Fibroblast of lung (primary cell): ENCODE results near the gene LECT2. TPM values are rescaled to one million over a fixed set of nuclear protein-coding genes. Genes with fewer than 3 reads are reported as not detected.

Source experiments
- DNase-seq, 2 donors: peaks; one replicate each; pipeline versions ENCODE4 v3.0.0 to v3.0.0-alpha.2; 2010; ENCODE audit warnings: low read depth in 2 of 2
- H2AFZ ChIP-seq: 2 replicates; pipeline ENCODE4 v1.5.1; 2012; ENCODE audit warnings: low read length, control low read depth, inconsistent platforms
- H3K27ac ChIP-seq: 2 replicates; pipeline ENCODE4 v1.5.1; 2011; ENCODE audit warnings: low read length, control low read depth; ENCODE audit not compliant: insufficient read depth
- H3K27me3 ChIP-seq: 2 replicates; pipeline ENCODE4 v1.5.1; 2011; ENCODE audit warnings: mild to moderate bottlenecking, low read length; ENCODE audit not compliant: control insufficient read depth, insufficient read depth
- H3K36me3 ChIP-seq: 2 replicates; pipeline ENCODE4 v1.5.1; 2011; ENCODE audit warnings: low read length; ENCODE audit not compliant: control insufficient read depth, insufficient read depth
- H3K4me1 ChIP-seq: 2 replicates; pipeline ENCODE4 v1.5.1; 2011; ENCODE audit warnings: low read length; ENCODE audit not compliant: control insufficient read depth, insufficient read depth; ENCODE audit errors: extremely low read depth
- H3K4me2 ChIP-seq: 2 replicates; pipeline ENCODE4 v1.5.1; 2011; ENCODE audit warnings: low read length, control low read depth; ENCODE audit not compliant: insufficient read depth; ENCODE audit errors: extremely low read depth
- H3K4me3 ChIP-seq, 4 experiments: fragments of 200-600 bp in 1 of 4; sonication (generic) in 1 of 4; replicated peaks in 1 of 4; 2 replicates each; pipeline ENCODE4 v1.5.1; 2011 to 2016; ENCODE audit warnings: low read length in 4 of 4, low read depth in 3 of 4, mild to moderate bottlenecking in 3 of 4, control low read depth in 2 of 4, inconsistent platforms in 1 of 4, mixed read lengths in 1 of 4; ENCODE audit not compliant: insufficient read depth in 1 of 4; ENCODE audit errors: control extremely low read depth in 1 of 4
- H3K79me2 ChIP-seq: 2 replicates; pipeline ENCODE4 v1.5.1; 2012; ENCODE audit warnings: mild to moderate bottlenecking, low read length, inconsistent platforms; ENCODE audit not compliant: control insufficient read depth, insufficient read depth
- H3K9ac ChIP-seq: 2 replicates; pipeline ENCODE4 v1.5.1; 2011; ENCODE audit warnings: mild to moderate bottlenecking, low read length, control low read depth; ENCODE audit not compliant: insufficient read depth
- H3K9me3 ChIP-seq: 2 replicates; pipeline ENCODE4 v1.5.1; 2012; ENCODE audit warnings: low read depth, low read length; ENCODE audit not compliant: control insufficient read depth, insufficient read depth
- H4K20me1 ChIP-seq: 2 replicates; pipeline ENCODE4 v1.5.1; 2011; ENCODE audit warnings: low read length; ENCODE audit not compliant: control insufficient read depth, insufficient read depth; ENCODE audit errors: extremely low read depth
- EZH2 ChIP-seq: IDR thresholded peaks from 2 replicates; pipeline ENCODE4 v1.5.1; 2012; ENCODE audit warnings: low read length, control low read depth, mild to moderate bottlenecking; ENCODE audit errors: missing control alignments
- polyA plus RNA-seq, 2 donors: library from polyadenylated mRNA; depleted of rRNA in 1 of 2; stranded (reverse) in 1 of 2; unstranded in 1 of 2; fragments of >200 nt; gene quantifications; 2 replicates each; pipeline ENCODE4 v1.2.1, GENCODE V29; 2011 to 2012; ENCODE audit warnings: missing spikeins in 1 of 2
- total RNA-seq: library from RNA; depleted of rRNA; stranded (reverse); fragments of >200 nt; gene quantifications from 2 replicates; pipeline ENCODE4 v1.2.1, GENCODE V29; 2014
- TF ChIP-seq, protein P1 (sequence below), 2 donors: IDR thresholded peaks in 1 of 2; conservative IDR thresholded peaks in 1 of 2; 1 replicate in 1 of 2; 2 replicates in 1 of 2; pipeline ENCODE4 v1.5.1; 2011 to 2012; ENCODE audit warnings: low read length in 2 of 2, control low read depth in 1 of 2, inconsistent platforms in 1 of 2, low read depth in 1 of 2, mild to moderate bottlenecking in 1 of 2

The LECT2 gene
- total and polyA plus RNA-seq, 2 donors (not counting 1 experiment from before 2014, with no cell fraction given) = not detected

DNA sequence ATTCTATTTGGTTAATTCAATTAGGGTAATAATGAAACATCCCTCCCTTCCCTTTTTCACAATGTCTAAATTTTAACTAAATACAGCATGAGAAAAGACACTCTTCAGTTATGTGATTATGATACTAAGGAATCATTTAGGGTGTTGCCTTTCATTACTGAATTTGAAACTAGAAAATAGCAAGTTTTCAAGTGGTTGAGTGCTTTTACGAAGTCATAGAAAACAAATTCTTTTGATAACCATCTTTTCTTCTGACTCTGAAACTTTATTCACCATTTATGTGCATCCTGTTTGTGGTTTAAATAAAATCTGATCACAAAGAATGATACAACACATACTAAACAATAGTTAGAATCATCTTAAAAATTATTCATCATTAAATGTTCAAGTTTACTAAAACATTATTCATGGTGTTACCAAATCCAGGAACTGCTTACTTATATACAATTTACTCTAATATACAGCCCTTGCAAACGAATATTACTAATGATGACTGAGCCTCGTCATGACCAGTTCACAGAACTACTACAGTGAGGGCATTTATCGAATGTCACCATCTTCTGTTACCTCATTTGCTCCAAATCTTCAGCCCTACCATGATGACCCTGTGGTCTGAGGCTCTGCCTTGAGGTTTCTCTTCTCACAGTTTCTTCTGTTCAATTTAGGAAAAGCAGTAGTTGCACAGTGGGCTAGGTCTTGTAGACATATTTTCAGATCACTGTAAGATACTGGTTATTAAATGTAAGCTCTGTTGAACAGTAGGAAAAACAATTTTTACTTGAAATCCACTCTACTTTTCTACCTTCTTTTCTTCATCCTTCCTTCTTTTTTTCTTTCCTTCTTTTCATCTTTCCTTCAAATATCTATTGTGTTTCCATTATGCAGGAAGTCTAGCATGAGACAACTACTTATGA lies 40.8 kb downstream of the LECT2 start:
- no peak for DNase-seq
- peaks cover 1% of the 10 kb centered on the region for H3K27me3 ChIP-seq
- H2AFZ ChIP-seq = no peak overlapping the region

DNA sequence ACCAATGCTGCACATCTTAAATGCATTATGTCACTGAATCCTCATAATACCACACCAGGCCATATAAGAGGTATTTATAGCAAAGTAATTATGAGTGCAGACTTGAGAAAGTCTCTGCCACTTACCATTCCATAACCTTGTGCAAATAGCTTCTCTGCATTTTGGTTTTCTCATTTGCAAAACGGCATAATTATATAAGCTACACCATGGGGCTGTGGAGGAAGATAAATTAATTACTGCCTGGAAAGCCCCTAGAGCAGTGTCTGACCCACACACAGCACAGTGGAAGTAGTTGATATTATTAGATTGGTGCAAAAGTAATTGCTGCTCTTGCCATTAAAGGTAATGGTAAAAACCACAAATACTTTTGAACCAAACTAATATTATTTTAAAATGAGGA lies 49.6 kb downstream of the LECT2 start:
- TF ChIP-seq EZH2 = no peak
- TF ChIP-seq, protein P1, sequence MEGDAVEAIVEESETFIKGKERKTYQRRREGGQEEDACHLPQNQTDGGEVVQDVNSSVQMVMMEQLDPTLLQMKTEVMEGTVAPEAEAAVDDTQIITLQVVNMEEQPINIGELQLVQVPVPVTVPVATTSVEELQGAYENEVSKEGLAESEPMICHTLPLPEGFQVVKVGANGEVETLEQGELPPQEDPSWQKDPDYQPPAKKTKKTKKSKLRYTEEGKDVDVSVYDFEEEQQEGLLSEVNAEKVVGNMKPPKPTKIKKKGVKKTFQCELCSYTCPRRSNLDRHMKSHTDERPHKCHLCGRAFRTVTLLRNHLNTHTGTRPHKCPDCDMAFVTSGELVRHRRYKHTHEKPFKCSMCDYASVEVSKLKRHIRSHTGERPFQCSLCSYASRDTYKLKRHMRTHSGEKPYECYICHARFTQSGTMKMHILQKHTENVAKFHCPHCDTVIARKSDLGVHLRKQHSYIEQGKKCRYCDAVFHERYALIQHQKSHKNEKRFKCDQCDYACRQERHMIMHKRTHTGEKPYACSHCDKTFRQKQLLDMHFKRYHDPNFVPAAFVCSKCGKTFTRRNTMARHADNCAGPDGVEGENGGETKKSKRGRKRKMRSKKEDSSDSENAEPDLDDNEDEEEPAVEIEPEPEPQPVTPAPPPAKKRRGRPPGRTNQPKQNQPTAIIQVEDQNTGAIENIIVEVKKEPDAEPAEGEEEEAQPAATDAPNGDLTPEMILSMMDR (conservative IDR thresholded peaks at IDR 0.05 in 1 of 2, IDR thresholded peaks at IDR 0.05 in 1 of 2; ENCODE audit: low read depth in 1 of 2, low read length in 2 of 2) = no peak
- H3K27me3 ChIP-seq = peaks cover 4% of the 10 kb centered on the region

More for the DNA sequence above, 40.8 kb downstream of the LECT2 start:
- no peak overlapping the region for H3K4me2 ChIP-seq
- H4K20me1 ChIP-seq = no peaks in the 10 kb centered on the region
- no peak overlapping the region for H3K27ac ChIP-seq
- TF ChIP-seq, protein P1 (conservative IDR thresholded peaks at IDR 0.05 in 1 of 2, IDR thresholded peaks at IDR 0.05 in 1 of 2; ENCODE audit: low read depth in 1 of 2, low read length in 2 of 2) = no peak
- no peaks in the 10 kb centered on the region for H3K79me2 ChIP-seq
- H3K9me3 ChIP-seq = no peaks in the 10 kb centered on the region
- H3K9ac ChIP-seq = no peak overlapping the region
- H3K4me3 ChIP-seq = no peak overlapping the region
- H3K36me3 ChIP-seq = no peaks in the 10 kb centered on the region
- no peaks in the 10 kb centered on the region for H3K4me1 ChIP-seq

DNA sequence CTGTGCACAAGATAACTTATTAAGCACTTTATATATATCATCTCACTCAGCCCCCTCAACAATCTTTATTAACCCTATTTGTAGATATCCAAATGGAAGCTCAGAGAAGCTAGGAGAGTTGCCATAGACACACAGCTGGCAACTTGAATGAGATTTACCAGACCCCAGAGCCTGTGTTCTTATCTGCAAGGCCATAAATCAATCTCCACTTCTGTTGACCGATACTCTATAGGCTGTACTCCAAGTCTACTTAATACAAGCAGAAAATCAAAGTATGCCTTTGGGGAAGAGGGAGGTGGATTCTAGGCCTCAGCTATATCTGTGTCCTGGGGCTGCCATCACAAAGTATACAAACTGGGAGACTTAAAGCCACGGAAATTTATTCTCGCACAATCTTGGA lies 53.1 kb downstream of the LECT2 start:
- H2AFZ ChIP-seq = no peak overlapping the region
- TF ChIP-seq, protein P1 (conservative IDR thresholded peaks at IDR 0.05 in 1 of 2, IDR thresholded peaks at IDR 0.05 in 1 of 2; ENCODE audit: low read depth in 1 of 2, low read length in 2 of 2) = no peak
- TF ChIP-seq EZH2 = no peak
- H3K4me1 ChIP-seq = no peaks in the 10 kb centered on the region
- H3K4me3 ChIP-seq = no peak overlapping the region
- no peak overlapping the region for H3K9ac ChIP-seq
- no peaks in the 10 kb centered on the region for H3K79me2 ChIP-seq
- H3K27ac ChIP-seq = no peak overlapping the region
- H3K9me3 ChIP-seq = no peaks in the 10 kb centered on the region
- no peak overlapping the region for H3K4me2 ChIP-seq
- no peaks in the 10 kb centered on the region for H4K20me1 ChIP-seq
- no peaks in the 10 kb centered on the region for H3K36me3 ChIP-seq
- H3K27me3 ChIP-seq = peaks cover 9% of the 10 kb centered on the region
- no peak for DNase-seq

More for the DNA sequence above, 49.6 kb downstream of the LECT2 start:
- Histone ChIP-seq H2AFZ (no peak overlapping the region), H3K36me3 (no peaks in the 10 kb centered on the region), H3K4me2 (no peak overlapping the region), H3K4me3 (no peak overlapping the region), H3K79me2 (no peaks in the 10 kb centered on the region), H3K27ac (no peak overlapping the region), H3K4me1 (no peaks in the 10 kb centered on the region), H4K20me1 (no peaks in the 10 kb centered on the region), H3K9me3 (no peaks in the 10 kb centered on the region), H3K9ac (no peak overlapping the region)
- no peak for DNase-seq
